ENCODE data around the gene PROM2. TPM values are rescaled to one million over a fixed set of nuclear protein-coding genes. Genes with fewer than 3 reads are reported as not detected.

Gene PROM2
- total RNA-seq, 1 experiment from 2014 or later: 1.8 TPM

- no peaks in the 10 kb centered on the region for H3K27me3 ChIP-seq (ENCODE audit: control insufficient read depth, insufficient read depth, low read length)
- DNase-seq: no peak
- H3K4me3 ChIP-seq (ENCODE audit: insufficient read depth, low read depth, low read length): no peak overlapping the region
- no peaks in the 10 kb centered on the region for H3K36me3 ChIP-seq (replicated peaks; ENCODE audit: control insufficient read depth, insufficient read depth, low read length)
Measured at GRCh38 chr2:95275151-95275515, 884 bp downstream of the PROM2 start.

DNA sequence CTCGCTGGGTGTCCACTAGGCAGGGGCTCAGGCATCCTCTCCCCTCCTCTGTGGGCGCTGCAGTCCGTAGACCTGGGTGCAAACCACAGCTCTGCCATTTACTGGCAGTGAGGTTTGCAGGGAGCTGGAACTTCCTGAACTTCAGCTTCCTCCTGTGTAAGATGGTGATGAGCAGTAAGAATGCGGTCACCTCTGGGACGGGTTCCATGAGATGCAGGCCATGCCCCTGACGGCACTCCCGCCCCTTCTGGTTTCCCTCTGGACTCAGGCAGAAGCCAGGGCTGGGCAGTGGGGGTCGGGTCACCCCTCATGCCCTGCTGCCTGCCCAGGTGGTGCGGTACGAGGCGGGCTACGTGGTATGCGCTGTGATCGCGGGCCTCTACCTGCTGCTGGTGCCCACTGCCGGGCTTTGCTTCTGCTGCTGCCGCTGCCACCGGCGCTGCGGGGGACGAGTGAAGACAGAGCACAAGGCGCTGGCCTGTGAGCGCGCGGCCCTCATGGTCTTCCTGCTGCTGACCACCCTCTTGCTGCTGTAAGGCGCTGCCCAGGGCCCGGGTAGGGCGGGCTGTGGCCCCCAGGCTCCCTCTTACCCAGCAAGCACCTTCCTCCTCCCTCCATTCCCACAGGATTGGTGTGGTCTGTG lies 1.5 kb downstream of the PROM2 start:
- no peak overlapping the region for H3K4me3 ChIP-seq (ENCODE audit: insufficient read depth, low read depth, low read length)
- peak; percentile 38 for DNase-seq
- H3K27me3 ChIP-seq (ENCODE audit: control insufficient read depth, insufficient read depth, low read length): no peaks in the 10 kb centered on the region
- no peaks in the 10 kb centered on the region for H3K36me3 ChIP-seq (replicated peaks; ENCODE audit: control insufficient read depth, insufficient read depth, low read length)

GRCh38 chr2:95276244-95276887 lies 2.1 kb downstream of the PROM2 start:
- H3K36me3 ChIP-seq (replicated peaks; ENCODE audit: control insufficient read depth, insufficient read depth, low read length): no peaks in the 10 kb centered on the region

DNA sequence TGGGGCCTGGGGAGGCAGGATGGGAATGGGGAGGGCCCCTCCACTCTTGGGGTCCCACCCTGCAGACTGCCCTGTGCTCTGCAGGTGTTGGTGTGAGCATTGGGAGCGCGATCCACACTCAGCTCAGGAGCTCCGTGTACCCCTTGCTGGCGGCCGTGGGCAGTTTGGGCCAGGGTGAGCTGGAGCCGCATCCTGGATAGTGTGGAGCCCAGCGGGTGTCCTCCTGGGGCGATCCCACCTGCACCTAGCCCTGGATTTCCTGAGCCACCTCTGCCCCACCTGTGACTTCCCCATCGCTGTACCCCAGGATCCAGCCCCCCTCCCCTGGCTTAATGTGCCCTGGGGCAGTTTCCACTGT lies 2.6 kb downstream of the PROM2 start:
- Histone ChIP-seq H3K27me3 (ENCODE audit: control insufficient read depth, insufficient read depth, low read length) (no peaks in the 10 kb centered on the region), H3K4me3 (ENCODE audit: insufficient read depth, low read depth, low read length) (no peak overlapping the region), H3K36me3 (replicated peaks; ENCODE audit: control insufficient read depth, insufficient read depth, low read length) (no peaks in the 10 kb centered on the region)
- DNase-seq: no peak

More at GRCh38 chr2:95276244-95276887, 2.1 kb downstream of the PROM2 start:
- DNase-seq: peak; percentile 47
- H3K4me3 ChIP-seq (ENCODE audit: insufficient read depth, low read depth, low read length): no peak overlapping the region
- no peaks in the 10 kb centered on the region for H3K27me3 ChIP-seq (ENCODE audit: control insufficient read depth, insufficient read depth, low read length)

DNA sequence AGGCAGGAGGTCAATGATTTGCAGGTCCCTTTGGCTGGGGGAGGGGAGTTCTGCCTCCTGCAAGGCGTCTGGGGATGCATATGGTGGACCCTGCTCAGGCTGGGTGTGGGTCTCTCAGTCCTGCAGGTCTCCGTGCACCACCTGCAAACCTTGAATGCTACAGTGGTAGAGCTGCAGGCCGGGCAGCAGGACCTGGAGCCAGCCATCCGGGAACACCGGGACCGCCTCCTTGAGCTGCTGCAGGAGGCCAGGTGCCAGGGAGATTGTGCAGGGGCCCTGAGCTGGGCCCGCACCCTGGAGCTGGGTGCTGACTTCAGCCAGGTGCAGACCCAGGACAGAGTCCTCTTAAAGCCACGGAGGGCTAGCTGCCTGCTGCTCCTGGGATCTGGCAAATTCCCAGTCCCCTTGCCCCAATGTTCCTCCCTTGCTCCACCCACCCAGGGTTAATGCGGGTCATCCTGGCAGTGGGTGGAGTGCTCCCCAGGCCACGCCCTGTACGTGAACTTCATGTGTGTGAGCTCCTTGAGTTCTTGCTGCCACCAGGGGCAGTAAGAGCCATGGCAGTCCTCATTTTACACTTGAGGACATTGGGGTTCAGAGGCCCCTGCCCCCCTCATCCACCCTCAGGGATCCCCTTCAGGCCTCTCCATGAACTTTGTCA lies 3.1 kb downstream of the PROM2 start:
- H3K4me3 ChIP-seq (ENCODE audit: insufficient read depth, low read depth, low read length): no peak overlapping the region
- H3K27me3 ChIP-seq (ENCODE audit: control insufficient read depth, insufficient read depth, low read length): no peaks in the 10 kb centered on the region
- no peaks in the 10 kb centered on the region for H3K36me3 ChIP-seq (replicated peaks; ENCODE audit: control insufficient read depth, insufficient read depth, low read length)
- peak; percentile 84 for DNase-seq

DNA sequence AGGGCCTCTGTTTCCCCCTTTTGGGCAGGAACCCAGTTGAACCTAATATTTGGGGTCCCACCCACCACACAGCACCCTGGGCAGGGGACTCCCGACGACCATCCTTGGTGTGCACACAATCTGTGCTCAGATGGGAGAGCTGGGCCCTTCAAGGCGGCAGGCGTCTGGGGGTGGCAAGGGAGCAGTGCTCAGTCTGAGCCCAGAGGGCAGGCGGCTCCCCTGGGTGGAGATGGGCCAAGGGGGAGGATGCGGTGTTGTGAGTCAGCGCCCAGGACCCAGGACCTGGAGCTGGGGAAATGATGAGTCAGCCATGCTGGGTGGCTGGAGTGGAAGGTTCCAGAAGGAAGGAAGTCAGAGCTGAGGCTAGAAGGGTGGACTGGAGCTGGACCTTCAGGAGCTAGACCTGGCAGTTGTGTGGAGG lies 3.8 kb downstream of the PROM2 start:
- Histone ChIP-seq H3K4me3 (ENCODE audit: insufficient read depth, low read depth, low read length) (no peak overlapping the region), H3K36me3 (replicated peaks; ENCODE audit: control insufficient read depth, insufficient read depth, low read length) (no peaks in the 10 kb centered on the region), H3K27me3 (ENCODE audit: control insufficient read depth, insufficient read depth, low read length) (no peaks in the 10 kb centered on the region)
- no peak for DNase-seq

- Histone ChIP-seq H3K27me3 (ENCODE audit: control insufficient read depth, insufficient read depth, low read length) (no peaks in the 10 kb centered on the region), H3K36me3 (replicated peaks; ENCODE audit: control insufficient read depth, insufficient read depth, low read length) (no peaks in the 10 kb centered on the region), H3K4me3 (ENCODE audit: insufficient read depth, low read depth, low read length) (no peak overlapping the region)
- DNase-seq: no peak
Measured at GRCh38 chr2:95278637-95279225, 4.5 kb downstream of the PROM2 start.

DNA sequence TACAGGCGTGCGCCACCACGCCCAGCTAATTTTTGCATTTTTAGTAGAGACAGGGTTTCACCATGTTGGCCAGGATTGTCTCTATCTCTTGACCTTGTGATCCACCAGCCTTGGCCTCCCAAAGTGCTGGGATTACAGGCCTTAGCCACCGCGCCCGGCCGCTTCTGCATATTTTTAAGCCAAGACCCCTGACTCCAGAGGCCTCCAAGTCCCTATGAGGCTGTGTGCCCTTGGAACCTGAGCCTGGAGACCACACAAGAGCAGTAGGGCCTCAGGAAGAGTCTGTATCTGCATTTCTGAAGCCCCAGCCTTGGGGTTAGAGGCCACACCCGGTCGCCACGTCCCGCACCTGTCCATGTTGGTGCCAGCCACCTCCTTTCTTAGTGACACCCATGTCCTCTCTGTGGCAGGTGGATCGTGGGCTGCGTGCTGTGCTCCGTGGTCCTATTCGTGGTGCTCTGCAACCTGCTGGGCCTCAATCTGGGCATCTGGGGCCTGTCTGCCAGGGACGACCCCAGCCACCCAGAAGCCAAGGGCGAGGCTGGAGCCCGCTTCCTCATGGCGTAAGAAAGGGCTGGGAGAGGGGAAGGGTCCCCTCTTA lies 5.3 kb downstream of the PROM2 start:
- Histone ChIP-seq H3K27me3 (ENCODE audit: control insufficient read depth, insufficient read depth, low read length) (no peaks in the 10 kb centered on the region), H3K4me3 (ENCODE audit: insufficient read depth, low read depth, low read length) (no peak overlapping the region), H3K36me3 (replicated peaks; ENCODE audit: control insufficient read depth, insufficient read depth, low read length) (no peaks in the 10 kb centered on the region)
- no peak for DNase-seq

DNA sequence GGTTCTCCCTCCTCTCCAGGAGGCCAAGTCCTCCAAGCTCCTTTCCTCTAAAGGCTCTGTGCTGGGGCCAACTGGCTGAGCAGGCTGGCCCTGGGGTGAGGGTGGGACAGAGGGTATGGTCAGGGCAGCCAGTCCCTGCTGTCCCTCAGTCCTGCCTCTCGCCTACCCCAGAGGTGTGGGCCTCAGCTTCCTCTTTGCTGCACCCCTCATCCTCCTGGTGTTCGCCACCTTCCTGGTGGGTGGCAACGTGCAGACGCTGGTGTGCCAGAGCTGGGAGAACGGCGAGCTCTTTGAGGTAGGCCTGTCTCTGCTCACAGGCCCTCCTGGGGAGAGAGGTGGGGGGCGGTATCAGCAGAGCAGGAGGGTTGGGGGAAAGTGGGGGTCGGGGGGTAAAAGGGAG lies 6.8 kb downstream of the PROM2 start:
- Histone ChIP-seq H3K36me3 (replicated peaks; ENCODE audit: control insufficient read depth, insufficient read depth, low read length) (no peaks in the 10 kb centered on the region), H3K27me3 (ENCODE audit: control insufficient read depth, insufficient read depth, low read length) (no peaks in the 10 kb centered on the region), H3K4me3 (ENCODE audit: insufficient read depth, low read depth, low read length) (no peak overlapping the region)
- no peak for DNase-seq

DNA sequence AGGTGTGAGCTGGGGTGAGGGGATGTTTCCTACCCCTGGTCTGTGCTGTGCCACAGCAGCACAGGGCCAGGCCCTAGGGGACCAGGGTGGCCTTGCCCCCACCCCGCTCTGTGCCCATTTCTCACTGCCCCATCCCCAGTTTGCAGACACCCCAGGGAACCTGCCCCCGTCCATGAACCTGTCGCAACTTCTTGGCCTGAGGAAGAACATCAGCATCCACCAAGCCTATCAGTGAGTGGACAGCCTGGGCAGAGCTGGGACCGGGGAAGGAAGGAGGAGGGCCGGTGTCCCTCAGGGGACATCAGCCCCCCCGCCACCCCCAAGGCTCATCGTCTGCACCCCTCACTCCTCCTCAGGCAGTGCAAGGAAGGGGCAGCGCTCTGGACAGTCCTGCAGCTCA lies 7.5 kb downstream of the PROM2 start:
- Histone ChIP-seq H3K4me3 (ENCODE audit: insufficient read depth, low read depth, low read length) (no peak overlapping the region), H3K36me3 (replicated peaks; ENCODE audit: control insufficient read depth, insufficient read depth, low read length) (no peaks in the 10 kb centered on the region), H3K27me3 (ENCODE audit: control insufficient read depth, insufficient read depth, low read length) (no peaks in the 10 kb centered on the region)
- no peak for DNase-seq

GRCh38 chr2:95282458-95282857 lies 8.2 kb downstream of the PROM2 start:
- no peak for DNase-seq
- Histone ChIP-seq H3K36me3 (replicated peaks; ENCODE audit: control insufficient read depth, insufficient read depth, low read length) (no peaks in the 10 kb centered on the region), H3K4me3 (ENCODE audit: insufficient read depth, low read depth, low read length) (no peak overlapping the region), H3K27me3 (ENCODE audit: control insufficient read depth, insufficient read depth, low read length) (no peaks in the 10 kb centered on the region)

DNA sequence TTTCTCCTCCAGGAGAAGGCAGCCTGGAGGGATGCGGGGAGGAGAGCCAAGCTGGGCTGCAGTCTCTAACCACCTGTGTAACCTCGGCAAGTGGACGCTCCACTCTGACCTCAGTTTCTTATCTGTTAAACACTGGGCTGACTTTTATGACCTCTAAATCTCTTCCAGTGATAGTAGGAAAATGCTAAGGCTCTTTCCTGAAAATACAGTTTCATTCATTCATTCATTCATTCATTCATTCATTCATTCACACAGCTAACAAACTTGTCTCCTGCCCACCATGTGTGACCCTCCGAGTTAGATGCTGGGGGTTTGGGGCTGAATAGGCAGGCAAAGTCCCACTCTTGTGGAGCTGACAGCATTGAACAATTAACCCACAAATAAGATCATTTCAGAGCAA lies 9.3 kb downstream of the PROM2 start:
- no peak overlapping the region for H3K4me3 ChIP-seq (ENCODE audit: insufficient read depth, low read depth, low read length)
- no peak for DNase-seq
- no peaks in the 10 kb centered on the region for H3K36me3 ChIP-seq (replicated peaks; ENCODE audit: control insufficient read depth, insufficient read depth, low read length)
- no peaks in the 10 kb centered on the region for H3K27me3 ChIP-seq (ENCODE audit: control insufficient read depth, insufficient read depth, low read length)

DNA sequence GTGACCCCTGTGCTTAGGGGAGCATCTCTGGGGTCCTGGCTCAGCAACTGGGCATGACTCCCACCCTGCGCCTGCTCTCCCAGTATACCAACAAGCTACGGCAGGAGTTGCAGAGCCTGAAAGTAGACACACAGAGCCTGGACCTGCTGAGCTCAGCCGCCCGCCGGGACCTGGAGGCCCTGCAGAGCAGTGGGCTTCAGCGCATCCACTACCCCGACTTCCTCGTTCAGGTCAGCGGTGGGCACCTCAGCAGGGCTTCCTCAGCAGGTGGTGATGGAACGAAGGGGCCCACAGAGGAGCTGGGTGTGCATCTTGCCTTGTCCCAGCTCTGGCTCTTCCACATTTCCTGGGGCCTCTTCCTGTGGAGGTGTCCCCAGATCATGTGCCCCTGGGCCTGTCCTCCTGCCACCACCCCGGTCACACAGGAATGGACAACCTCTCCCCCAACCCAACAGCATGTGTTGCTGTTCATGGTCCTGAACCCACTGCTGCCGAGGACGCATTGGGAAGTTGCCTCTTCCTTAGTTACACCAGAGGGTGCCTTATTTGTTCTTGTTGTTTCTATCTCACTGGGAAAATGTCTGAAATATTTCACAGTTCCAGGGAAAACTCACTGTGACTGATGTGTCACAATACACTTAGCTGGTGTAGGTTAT lies 10.8 kb downstream of the PROM2 start:
- Histone ChIP-seq H3K27me3 (ENCODE audit: control insufficient read depth, insufficient read depth, low read length) (no peaks in the 10 kb centered on the region), H3K4me3 (ENCODE audit: insufficient read depth, low read depth, low read length) (no peak overlapping the region), H3K36me3 (replicated peaks; ENCODE audit: control insufficient read depth, insufficient read depth, low read length) (no peaks in the 10 kb centered on the region)
- no peak for DNase-seq

DNA sequence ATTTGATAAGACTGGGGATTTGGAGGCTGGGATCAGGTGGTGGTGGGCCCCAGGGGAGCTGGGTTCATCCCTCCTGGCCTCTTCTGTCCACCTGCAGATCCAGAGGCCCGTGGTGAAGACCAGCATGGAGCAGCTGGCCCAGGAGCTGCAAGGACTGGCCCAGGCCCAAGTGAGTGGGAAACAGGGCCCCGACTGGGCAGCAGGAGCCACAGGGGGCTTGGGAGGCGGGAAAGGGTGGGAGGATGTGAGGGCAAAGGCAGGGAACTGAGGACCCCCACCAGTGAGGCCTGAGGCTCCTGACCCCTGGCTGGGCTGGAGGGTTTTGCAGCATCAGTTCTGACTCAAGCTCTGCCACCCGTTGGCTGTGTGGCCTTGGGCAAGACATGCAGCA lies 11.3 kb downstream of the PROM2 start:
- no peaks in the 10 kb centered on the region for H3K27me3 ChIP-seq (ENCODE audit: control insufficient read depth, insufficient read depth, low read length)
- no peak for DNase-seq
- no peaks in the 10 kb centered on the region for H3K36me3 ChIP-seq (replicated peaks; ENCODE audit: control insufficient read depth, insufficient read depth, low read length)
- no peak overlapping the region for H3K4me3 ChIP-seq (ENCODE audit: insufficient read depth, low read depth, low read length)

Data from H7 (cell line).